Lower leg skin (tissue), 4 donors: ENCODE results near the gene RAD51AP2. TPM values are rescaled to one million over a fixed set of nuclear protein-coding genes. Genes with fewer than 3 reads are reported as not detected.

Source experiments
- DNase-seq, 2 donors: peaks; one replicate each; pipeline ENCODE4 v3.0.0-alpha.2; 2019; ENCODE audit warnings: low spot score in 2 of 2
- H3K4me3 ChIP-seq: fragments of 200-600 bp; sonication (generic); 2 replicates; pipeline ENCODE4 v1.5.1; 2017; ENCODE audit warnings: mild to moderate bottlenecking, low read depth; ENCODE audit not compliant: poor library complexity, severe bottlenecking
- CTCF ChIP-seq, 3 donors: fragments of 450-650 bp; IDR thresholded peaks; one replicate each; pipeline ENCODE4 v1.5.1; 2016; ENCODE audit warnings: antibody characterized with exemption in 3 of 3, mild to moderate bottlenecking in 3 of 3, moderate library complexity in 2 of 3
- POLR2A ChIP-seq, 2 donors: fragments of 450-650 bp; IDR thresholded peaks; one replicate each; pipeline ENCODE4 v1.6.1; 2016 to 2017; ENCODE audit warnings: antibody characterized with exemption in 2 of 2, mild to moderate bottlenecking in 1 of 2, moderate library complexity in 1 of 2
- WGBS, 2 donors: methylation state at CpG; one replicate each; pipeline ENCODE4 v1.1.5; 2018; 5-methylcytosine and 5-hydroxymethylcytosine counted together
- intact Hi-C: fragments of 100-400 bp; cut with DNase I; formaldehyde crosslinking; loops from one replicate; pipeline ENCODE4 v1.15.0; 2023; ENCODE audit warnings: low total_unique reads
- total RNA-seq, 4 donors: library from RNA; depleted of rRNA; stranded (reverse); fragments of >200 nt; gene quantifications; one replicate each; pipeline ENCODE4 v1.1.0, GENCODE V29; 2016

RAD51AP2 gene
- total RNA-seq, 4 donors from 2014 or later: 0.15 to 0.30 (median 0.23) TPM; not detected in 1

DNA sequence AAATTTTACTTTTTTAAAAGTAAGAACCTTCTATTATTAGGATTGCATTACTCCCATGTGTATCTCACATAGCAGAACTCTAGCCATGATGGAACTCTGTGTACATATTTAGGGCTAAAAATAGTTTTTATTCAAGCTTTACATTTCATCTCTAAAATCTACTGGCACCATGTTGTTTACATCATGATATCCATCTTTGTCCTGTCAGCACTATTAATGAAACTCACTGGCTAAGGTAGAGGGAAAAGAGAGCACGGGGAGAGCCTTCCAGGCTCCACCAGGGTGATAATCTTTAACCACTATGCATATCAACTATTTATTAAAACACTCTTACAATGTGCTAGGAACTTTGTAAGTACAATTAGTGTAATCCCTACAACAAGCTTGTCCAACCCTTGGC, 34.7 kb downstream of the RAD51AP2 start:
- no peak for DNase-seq
- TF ChIP-seq CTCF (IDR thresholded peaks at IDR 0.05): no peak
- TF ChIP-seq POLR2A (IDR thresholded peaks at IDR 0.05): no peak
- H3K4me3 ChIP-seq: no peak overlapping the region
- 34 to 51% methylated on average over 1 of the region's 1 CpG for WGBS, 2 donors
- intact Hi-C loops: no loop called here

GRCh38 chr2:17482651-17483050, 35.6 kb downstream of the RAD51AP2 start:
- no peak for DNase-seq
- intact Hi-C loops: no loop called here
- H3K4me3 ChIP-seq: no peak overlapping the region
- WGBS, 2 donors: 87 to 93% methylated on average over 2 of the region's 2 CpGs
- no peak for TF ChIP-seq CTCF (IDR thresholded peaks at IDR 0.05)
- no peak for TF ChIP-seq POLR2A (IDR thresholded peaks at IDR 0.05)

GRCh38 chr2:17479875-17480274, 38.4 kb downstream of the RAD51AP2 start:
- WGBS, 2 donors: 68 to 80% methylated on average over 2 of the region's 2 CpGs
- DNase-seq: no peak
- no peak overlapping the region for H3K4me3 ChIP-seq
- TF ChIP-seq CTCF (IDR thresholded peaks at IDR 0.05) (no peak), POLR2A (IDR thresholded peaks at IDR 0.05) (no peak)
- intact Hi-C loops: no loop called here

DNA sequence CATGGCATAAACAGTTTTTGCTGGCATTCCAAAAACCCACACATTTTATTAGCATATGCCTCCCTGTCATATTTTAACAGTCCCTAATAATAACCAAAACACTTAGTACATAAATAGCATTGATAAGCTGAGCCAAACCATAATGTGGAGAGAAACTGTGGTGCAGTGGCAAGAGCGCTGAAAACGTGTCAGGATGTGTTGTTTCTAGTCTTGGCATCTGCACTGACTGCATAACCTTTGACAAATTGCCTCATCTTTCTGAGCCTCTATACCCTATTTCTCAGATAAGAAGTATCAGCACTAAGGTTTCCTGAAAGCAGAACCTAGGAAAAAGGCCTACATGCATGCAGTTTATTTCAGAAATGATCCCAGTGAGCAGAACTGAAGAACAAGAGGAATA, 41.4 kb downstream of the RAD51AP2 start:
- no peak overlapping the region for H3K4me3 ChIP-seq
- no peak for DNase-seq
- intact Hi-C loops: no loop called here
- 43 to 56% methylated on average over 2 of the region's 2 CpGs for WGBS, 2 donors
- TF ChIP-seq POLR2A (IDR thresholded peaks at IDR 0.05) (no peak), CTCF (IDR thresholded peaks at IDR 0.05) (no peak)

DNA sequence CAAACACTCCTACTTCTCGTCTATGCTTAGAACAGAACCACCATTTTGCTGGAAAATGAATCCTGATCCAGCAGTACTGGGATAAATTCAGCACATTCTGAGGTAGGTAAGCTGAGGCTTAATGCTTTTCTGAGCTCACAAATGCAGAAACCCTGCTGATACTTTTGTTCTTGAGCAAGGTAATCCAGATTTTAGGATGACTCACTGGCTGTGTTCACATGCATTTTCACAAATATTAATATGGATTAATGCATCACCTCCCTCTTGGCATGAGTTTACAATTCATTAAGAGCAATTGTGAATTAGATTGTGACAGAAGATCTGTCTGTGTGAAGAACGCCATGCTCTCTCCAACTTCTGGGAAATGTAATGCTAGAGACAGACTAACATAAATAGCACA, 42.2 kb downstream of the RAD51AP2 start:
- DNase-seq: no peak
- intact Hi-C loops: no loop called here
- TF ChIP-seq CTCF (IDR thresholded peaks at IDR 0.05): no peak
- TF ChIP-seq POLR2A (IDR thresholded peaks at IDR 0.05): no peak
- H3K4me3 ChIP-seq: no peak overlapping the region
- 49 to 53% methylated on average over 2 of the region's 2 CpGs for WGBS, 2 donors

- TF ChIP-seq CTCF (IDR thresholded peaks at IDR 0.05) (no peak), POLR2A (IDR thresholded peaks at IDR 0.05) (no peak)
- no peak overlapping the region for H3K4me3 ChIP-seq
- 49 to 60% methylated on average over 1 of the region's 1 CpG for WGBS, 2 donors
- intact Hi-C loops: no loop called here
- DNase-seq: no peak
These were observed 43.0 kb downstream of the RAD51AP2 start for GRCh38 chr2:17475286-17475685.
